Measurements from ENCODE around the gene ARHGAP6.
"Not testable (repeated sequence)": the region's sequence is repeated elsewhere in the genome, so short reads cannot be mapped to it uniquely, and the experiment has no call there.

Gene ARHGAP6

GRCh38 chrX:11164433-11164832 is 501.3 kb downstream of the ARHGAP6 start:
- DNase-seq (ENCODE audit: low read depth): no peak

GRCh38 chrX:11159149-11159548 is 506.6 kb downstream of the ARHGAP6 start:
- DNase-seq (ENCODE audit: low read depth): no peak

DNA sequence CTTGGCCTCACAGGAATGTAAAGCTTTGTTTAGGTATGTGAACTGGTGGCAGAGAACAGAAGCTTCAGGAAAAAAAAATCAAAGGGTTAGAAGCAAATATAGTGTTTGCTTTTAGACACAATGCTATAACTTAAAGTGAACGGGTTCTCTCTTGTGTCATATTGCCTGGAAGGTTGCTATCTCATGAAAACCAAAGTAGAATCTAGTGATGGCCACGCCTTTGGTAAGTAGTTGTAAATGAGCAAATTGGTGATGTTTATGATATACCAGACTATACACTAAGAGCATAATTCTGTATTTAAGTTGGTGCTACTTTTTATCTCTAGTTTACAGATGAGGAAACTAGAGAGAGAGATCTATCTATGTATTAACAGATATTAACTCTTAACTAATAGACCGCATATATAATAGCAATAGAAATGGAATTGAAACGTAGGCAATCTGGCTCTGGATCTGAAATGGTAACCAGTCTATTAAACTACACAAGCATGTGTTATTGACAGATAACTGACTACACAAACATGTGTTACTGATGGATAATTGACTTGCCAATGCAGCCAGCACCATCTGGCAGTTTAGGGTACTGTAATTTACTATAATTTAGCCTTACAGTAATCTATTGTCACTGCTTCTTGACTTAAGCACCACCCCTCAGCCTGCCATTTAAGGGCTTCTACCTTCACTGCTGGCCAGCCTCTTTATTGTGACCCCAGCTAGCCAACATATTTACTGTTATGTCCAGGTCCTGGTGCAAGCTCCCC is 513.7 kb downstream of the ARHGAP6 start:
- DNase-seq (ENCODE audit: low read depth): no peak

GRCh38 chrX:11148401-11148800 is 517.3 kb downstream of the ARHGAP6 start:
- DNase-seq (ENCODE audit: low read depth): no peak

DNA sequence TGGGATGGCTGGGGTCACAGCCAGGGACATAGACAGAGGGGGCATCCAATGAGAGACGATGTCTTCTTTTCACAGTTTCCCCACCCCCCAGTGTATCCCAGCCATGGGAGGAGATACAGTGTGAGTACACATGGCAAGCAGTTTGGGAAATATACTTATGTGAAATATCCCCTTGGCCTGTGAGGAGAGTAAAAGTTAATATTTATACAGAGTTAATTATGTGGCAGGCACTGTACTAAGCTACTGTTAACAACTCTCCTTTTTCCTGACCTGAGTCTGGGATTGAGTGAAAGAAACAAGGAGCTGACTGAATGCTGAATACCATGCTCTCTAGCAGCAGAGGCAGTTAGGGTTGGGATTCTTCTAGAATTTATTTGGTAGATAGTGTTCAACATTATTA is 519.3 kb downstream of the ARHGAP6 start:
- DNase-seq (ENCODE audit: low read depth): no peak

GRCh38 chrX:11143931-11144678 is 521.6 kb downstream of the ARHGAP6 start:
- peak; percentile 63 for DNase-seq (ENCODE audit: low read depth)

DNA sequence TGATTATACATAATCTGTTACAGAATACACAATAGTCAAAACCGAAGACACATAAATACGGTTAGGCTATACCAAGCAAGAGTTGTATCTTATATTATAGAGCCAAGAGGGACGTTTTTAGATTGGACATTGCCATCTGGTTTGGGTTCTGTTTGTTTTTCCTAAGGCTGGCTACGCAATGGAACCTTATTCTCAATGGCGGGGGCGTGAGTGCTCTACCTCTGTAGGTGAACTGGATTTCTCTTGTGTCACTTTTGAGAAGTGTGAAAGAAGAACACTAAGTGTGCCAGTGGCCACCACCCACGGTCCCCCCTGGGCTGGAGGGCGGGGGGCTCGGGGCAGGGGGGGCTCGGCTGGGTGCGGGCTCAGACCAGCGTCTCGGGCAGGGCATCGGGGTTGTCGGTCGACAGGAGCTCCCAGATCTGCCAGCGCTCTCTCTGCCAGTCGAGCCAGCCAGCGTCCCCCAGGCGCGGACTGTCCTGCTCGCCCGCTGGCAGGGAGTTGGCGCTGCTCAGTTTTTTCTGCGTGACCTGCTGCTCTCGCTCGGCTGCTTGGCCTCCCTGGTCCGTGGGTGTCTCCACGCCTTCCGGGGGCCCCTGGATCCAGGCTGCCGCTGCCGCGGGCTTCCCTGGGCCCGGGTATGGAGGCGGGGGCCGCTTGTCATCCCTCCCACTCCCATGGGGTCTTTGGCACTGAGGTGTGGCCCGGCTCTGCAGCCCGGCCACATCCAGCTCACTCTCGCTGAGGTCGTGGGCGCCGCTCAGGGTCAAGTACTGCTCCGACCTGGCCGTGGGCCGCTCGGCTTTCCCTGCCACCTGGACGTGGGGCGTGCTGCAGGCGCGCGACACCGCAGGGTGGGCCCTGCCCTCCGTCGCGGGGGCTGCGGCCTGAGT is 527.0 kb downstream of the ARHGAP6 start:
- no peak for DNase-seq (ENCODE audit: low read depth)

- peak; percentile 81 for DNase-seq (ENCODE audit: low read depth)
These were observed 528.1 kb downstream of the ARHGAP6 start for GRCh38 chrX:11137543-11138139.

DNA sequence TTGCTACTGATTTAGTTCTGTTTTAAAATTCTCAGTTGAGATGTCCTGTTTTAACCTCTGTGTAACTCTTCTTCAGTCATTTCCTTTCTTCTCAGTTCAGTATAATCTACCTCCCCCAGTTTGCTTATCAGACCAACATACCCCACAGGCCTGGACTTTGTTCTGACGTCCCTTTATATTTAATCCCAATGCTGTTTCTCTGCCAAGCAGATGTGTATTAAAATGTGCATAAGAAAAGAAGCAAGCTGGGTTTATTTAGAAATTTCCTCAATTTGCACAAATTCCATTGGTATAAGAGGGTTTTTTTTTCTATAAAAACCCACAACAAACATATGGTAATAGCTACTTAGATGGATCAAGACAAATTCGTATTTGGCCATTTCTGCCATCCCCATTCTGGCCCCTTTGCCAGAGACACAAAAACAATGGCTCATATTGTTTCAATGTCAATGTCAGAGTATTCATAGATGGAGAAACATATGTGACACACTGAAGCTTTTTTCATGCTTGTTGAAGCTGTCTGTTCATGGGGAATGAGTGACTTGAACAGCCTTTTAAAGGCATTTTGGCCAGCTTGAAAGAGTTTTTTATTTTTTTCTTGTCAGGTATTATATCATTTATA is 530.0 kb downstream of the ARHGAP6 start:
- DNase-seq (ENCODE audit: low read depth): no peak

GRCh38 chrX:11131146-11131545 is 534.6 kb downstream of the ARHGAP6 start:
- DNase-seq (ENCODE audit: low read depth): no peak

DNA sequence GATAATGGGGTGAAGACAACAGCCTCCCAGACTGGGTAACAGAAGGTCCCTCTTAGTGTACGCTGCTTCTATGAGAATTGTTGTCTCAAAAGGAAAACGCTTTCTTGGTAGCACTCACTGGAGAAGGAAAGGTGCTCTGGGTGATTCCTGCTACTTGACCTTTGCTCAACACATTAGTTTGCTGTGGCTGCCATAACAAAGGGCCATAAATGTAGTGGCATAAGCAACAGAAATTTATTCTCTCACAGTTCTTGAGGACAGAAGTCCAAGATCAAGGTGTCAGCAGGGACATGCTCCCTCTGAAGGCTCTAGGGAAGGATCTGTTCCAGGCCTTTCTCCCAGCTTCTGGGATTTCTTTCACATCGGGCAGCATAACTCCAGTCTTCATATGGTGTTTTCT is 535.6 kb downstream of the ARHGAP6 start:
- no peak for DNase-seq (ENCODE audit: low read depth)

DNA sequence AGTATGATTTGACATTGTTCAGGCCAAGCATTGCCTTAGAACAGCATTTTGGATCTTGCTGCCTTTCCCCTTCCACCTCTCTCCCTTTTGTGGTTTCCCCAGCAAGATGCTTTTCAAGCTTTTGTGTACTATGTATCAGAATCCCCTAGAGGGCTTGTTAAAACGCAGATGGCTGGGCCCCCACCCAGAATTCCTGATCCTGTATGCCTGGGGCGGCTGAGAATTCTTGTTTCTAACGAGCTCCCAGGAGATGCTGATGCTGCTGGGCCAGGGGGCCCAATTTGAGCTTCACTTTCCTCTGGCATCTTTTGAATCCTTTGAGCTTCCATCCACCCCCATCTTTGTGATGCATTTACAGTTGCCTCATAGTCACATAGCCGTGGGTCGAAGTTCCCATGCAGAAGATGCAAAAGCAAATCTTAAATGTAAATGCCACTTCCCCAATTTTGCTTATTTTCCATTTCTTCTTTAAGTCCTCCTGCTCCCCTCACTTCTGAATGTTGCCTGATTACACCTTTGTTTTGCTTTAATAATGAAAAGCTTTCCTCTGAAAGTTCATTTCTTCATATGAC is 536.1 kb downstream of the ARHGAP6 start:
- no peak for DNase-seq (ENCODE audit: low read depth)

GRCh38 chrX:11125060-11125459 is 540.7 kb downstream of the ARHGAP6 start:
- no peak for DNase-seq (ENCODE audit: low read depth)

DNA sequence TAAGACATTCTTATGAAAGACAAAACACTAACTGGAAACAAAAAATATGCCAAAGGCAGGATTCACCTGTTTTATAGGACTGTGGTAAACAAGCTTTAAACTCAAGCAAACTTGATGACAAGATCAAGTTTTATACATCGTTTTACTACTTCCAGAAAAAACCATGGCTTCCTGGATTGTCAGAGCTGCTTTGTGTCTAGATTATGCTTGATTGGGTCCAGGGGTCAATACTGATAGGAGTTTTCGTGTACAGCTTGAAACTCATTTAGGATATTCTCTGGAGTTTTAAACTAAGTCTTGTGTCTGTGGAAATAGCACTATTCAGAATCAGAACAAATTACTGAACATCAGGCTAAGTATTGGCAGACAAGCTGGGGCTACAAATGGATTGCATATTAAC is 541.6 kb downstream of the ARHGAP6 start:
- no peak for DNase-seq (ENCODE audit: low read depth)

GRCh38 chrX:11123087-11123486 is 542.6 kb downstream of the ARHGAP6 start:
- not testable (repeated sequence) for DNase-seq (ENCODE audit: low read depth)

- no peak for DNase-seq (ENCODE audit: low read depth)
These were observed 546.3 kb downstream of the ARHGAP6 start for GRCh38 chrX:11119313-11119943.

GRCh38 chrX:11117745-11118144 is 548.0 kb downstream of the ARHGAP6 start:
- DNase-seq (ENCODE audit: low read depth): no peak

GRCh38 chrX:11113731-11114130 is 552.0 kb downstream of the ARHGAP6 start:
- peak; percentile 30 for DNase-seq (ENCODE audit: low read depth)

DNA sequence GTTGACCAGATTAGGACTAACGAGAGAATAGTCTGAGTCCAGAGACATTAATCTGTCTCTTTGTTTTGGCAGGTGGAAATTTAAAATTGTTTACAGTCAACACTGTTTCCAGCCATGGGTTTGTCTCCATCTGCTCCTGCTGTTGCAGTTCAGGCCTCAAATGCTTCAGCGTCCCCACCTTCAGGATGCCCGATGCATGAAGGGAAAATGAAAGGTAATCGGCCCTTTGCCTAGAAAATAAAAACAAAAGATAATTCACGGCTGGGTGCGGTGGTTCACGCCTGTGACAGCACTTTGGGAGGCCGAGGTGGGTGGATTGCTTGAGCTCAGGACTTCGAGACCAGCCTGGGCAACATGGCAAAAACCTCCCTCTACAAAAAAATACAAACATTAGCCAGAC is 553.8 kb downstream of the ARHGAP6 start:
- DNase-seq (ENCODE audit: low read depth): no peak

DNA sequence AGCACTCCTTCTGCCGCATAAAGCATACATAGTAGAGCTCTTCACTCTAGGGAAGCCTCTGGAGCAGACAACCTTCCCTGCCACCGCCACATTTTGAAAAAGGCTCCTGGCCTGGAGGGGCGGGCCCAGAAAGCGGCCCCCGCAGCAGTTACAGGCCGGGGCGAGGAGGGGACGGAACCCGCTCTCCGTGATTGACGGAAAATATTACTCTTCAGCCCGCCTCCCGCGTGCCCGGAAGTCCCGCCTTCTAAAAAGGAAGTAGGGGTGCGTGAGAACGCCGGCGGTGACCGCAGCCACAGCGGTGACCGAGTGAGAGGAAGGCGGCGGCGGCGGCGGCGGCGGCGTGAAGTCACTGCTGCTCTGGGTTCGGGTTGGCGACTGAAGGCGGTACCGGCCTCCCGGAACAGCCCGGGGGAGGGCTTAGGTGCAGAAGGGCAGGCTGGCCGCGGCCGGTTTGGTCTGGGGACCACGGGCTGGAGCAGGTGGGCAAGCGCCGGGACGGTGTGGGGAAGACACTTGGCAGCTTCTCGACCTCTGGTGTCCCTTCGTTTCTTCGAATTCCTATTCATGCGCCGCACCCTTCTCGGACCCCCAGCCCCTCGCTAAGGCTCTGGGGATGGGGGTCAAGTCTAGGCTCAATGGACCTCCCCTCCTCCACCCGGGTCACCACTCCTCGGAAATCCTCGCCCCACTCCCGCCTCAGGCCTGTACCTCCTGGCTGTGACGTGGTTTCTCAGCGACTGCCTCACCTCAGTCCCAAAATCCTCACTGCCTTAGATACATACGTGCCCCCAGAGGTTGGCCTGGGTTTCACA is 554.5 kb downstream of the ARHGAP6 start, which contains the start of gene HCCS:
TSS of gene HCCS (plus strand) at position 296 of the 815 bp plus-strand sequence. CDS start 729 bp downstream, outside the sequence.
- DNase-seq (ENCODE audit: low read depth): peak; percentile 82

All from fibroblast of gingiva (primary cell).